Aorta (tissue), 5 donors: ENCODE measurements around the gene DPF3. TPM values are rescaled to one million over a fixed set of nuclear protein-coding genes. Genes with fewer than 3 reads are reported as not detected.

Source experiments
- ATAC-seq: fragments of 200-7000 bp; cut with Tn5 transposase; one replicate; pipeline ENCODE4 v1.9.1; 2022; ENCODE audit warnings: moderate library complexity; ENCODE audit not compliant: low FRiP score
- DNase-seq, 2 donors: peaks; one replicate each; pipeline ENCODE4 v3.0.0-alpha.2; 2020
- H3K27ac ChIP-seq, 2 donors: one replicate each; pipeline ENCODE4 v1.5.1; 2013; ENCODE audit warnings: low read length in 2 of 2, mild to moderate bottlenecking in 2 of 2, moderate library complexity in 2 of 2, control low read depth in 1 of 2, inconsistent platforms in 1 of 2, low read depth in 1 of 2
- H3K27me3 ChIP-seq, 2 donors: one replicate each; pipeline ENCODE4 v1.6.1; 2013; ENCODE audit warnings: control low read depth in 1 of 2, low read length in 1 of 2, mild to moderate bottlenecking in 1 of 2, moderate library complexity in 1 of 2; ENCODE audit not compliant: insufficient read depth in 2 of 2, control insufficient read depth in 1 of 2
- H3K36me3 ChIP-seq, 2 donors: one replicate each; pipeline ENCODE4 v1.6.1; 2013; ENCODE audit warnings: control low read depth in 1 of 2, low read length in 1 of 2, mild to moderate bottlenecking in 1 of 2; ENCODE audit not compliant: insufficient read depth in 2 of 2, control insufficient read depth in 1 of 2
- H3K4me1 ChIP-seq, 2 donors: one replicate each; pipeline ENCODE4 v1.6.1; 2013; ENCODE audit warnings: low read length in 2 of 2, control low read depth in 1 of 2, mild to moderate bottlenecking in 1 of 2, moderate library complexity in 1 of 2; ENCODE audit not compliant: insufficient read depth in 2 of 2, control insufficient read depth in 1 of 2
- H3K4me3 ChIP-seq, 2 donors: one replicate each; pipeline ENCODE4 v1.5.1; 2013; ENCODE audit warnings: low read length in 2 of 2, control low read depth in 1 of 2, mild to moderate bottlenecking in 1 of 2
- H3K9me3 ChIP-seq: one replicate; pipeline ENCODE4 v1.6.1; 2013; ENCODE audit warnings: mild to moderate bottlenecking, low read length; ENCODE audit not compliant: control insufficient read depth
- WGBS, 2 donors: extraction: QIAGEN DNeasy Blood & Tissue Kit; methylation state at CpG; one replicate each; pipeline ENCODE4 v1.1.7; 2013; 5-methylcytosine and 5-hydroxymethylcytosine counted together
- intact Hi-C, 2 donors: fragments of 100-400 bp; cut with DNase I; formaldehyde crosslinking; loops; one replicate each; pipeline versions ENCODE4 v1.14.2 to v1.15.0; 2022
- polyA plus RNA-seq, 2 donors: library from polyadenylated mRNA; stranded (reverse); fragments of 200-250 nt; gene quantifications; one replicate each; pipeline ENCODE4 v1.2.3, GENCODE V29; 2013
- total RNA-seq, 2 donors: library from RNA; stranded (reverse); fragmentation: NEBNext Ultra II Directional; extraction: Animal tissue kit (Norgen Biotek cat#: 25700); gene quantifications; one replicate each; pipeline ENCODE4 v1.2.1, GENCODE V29; 2021
- donor health status: healthy with polysubstance abuse.
- donor health status: Bipolar disorder and iron deficiency.
- donor health status: DM: no; HTN: no; CAD: no.
- donor health status: DM: no; HTN: no; CAD: no.
- donor health status: DM: yes; HTN: yes; CAD: no.

Gene DPF3
- total and polyA plus RNA-seq, 4 donors, result 0.15 to 2.2 (median 0.70) TPM

- DNase-seq, result no peak
- Histone ChIP-seq H3K4me1 (no peaks in the 10 kb centered on the region), H3K27me3 (no peaks in the 10 kb centered on the region), H3K9me3 (no peaks in the 10 kb centered on the region), H3K4me3 (no peak overlapping the region), H3K36me3 (no peaks in the 10 kb centered on the region), H3K27ac (no peak overlapping the region)
- intact Hi-C loops, result no loop called here
- ATAC-seq, result no peak
- WGBS, 2 donors, result 82 to 85% methylated on average over 4 of the region's 4 CpGs
Measured at GRCh38 chr14:72716476-72716875, 177.4 kb downstream of the DPF3 start.

GRCh38 chr14:72715850-72716228 is 178.1 kb downstream of the DPF3 start:
- 15 to 16% methylated on average over 9 of the region's 9 CpGs for WGBS, 2 donors
- Histone ChIP-seq H3K27ac (peak overlapping the region in 1 of 2 donors; percentile 54), H3K27me3 (no peaks in the 10 kb centered on the region), H3K4me1 (no peaks in the 10 kb centered on the region), H3K9me3 (no peaks in the 10 kb centered on the region), H3K4me3 (no peak overlapping the region), H3K36me3 (no peaks in the 10 kb centered on the region)
- intact Hi-C loops, result no loop called here
- DNase-seq (no peak), ATAC-seq (peak; percentile 49)

- H3K4me3 ChIP-seq, result no peak overlapping the region
- WGBS, 2 donors, result 10 to 22% methylated on average over 7 of the region's 7 CpGs
- H3K9me3 ChIP-seq, result no peaks in the 10 kb centered on the region
- ATAC-seq (peak; percentile 56), DNase-seq (no peak)
- H3K36me3 ChIP-seq, result no peaks in the 10 kb centered on the region
- H3K27me3 ChIP-seq, result no peaks in the 10 kb centered on the region
- intact Hi-C loops, result no loop called here
- H3K27ac ChIP-seq, result peak overlapping the region in 1 of 2 donors; percentile 34
- no peaks in the 10 kb centered on the region for H3K4me1 ChIP-seq
Measured at GRCh38 chr14:72715215-72715849, 178.6 kb downstream of the DPF3 start.

- no peaks in the 10 kb centered on the region for H3K27me3 ChIP-seq
- DNase-seq (no peak), ATAC-seq (no peak)
- H3K4me1 ChIP-seq, result no peaks in the 10 kb centered on the region
- H3K36me3 ChIP-seq, result no peaks in the 10 kb centered on the region
- intact Hi-C loops, result no loop called here
- peak overlapping the region in 1 of 2 donors; percentile 15 for H3K27ac ChIP-seq
- 44 to 50% methylated on average over 8 of the region's 8 CpGs for WGBS, 2 donors
- no peak overlapping the region for H3K4me3 ChIP-seq
- no peaks in the 10 kb centered on the region for H3K9me3 ChIP-seq
Measured at GRCh38 chr14:72714871-72715214, 179.1 kb downstream of the DPF3 start.

DNA sequence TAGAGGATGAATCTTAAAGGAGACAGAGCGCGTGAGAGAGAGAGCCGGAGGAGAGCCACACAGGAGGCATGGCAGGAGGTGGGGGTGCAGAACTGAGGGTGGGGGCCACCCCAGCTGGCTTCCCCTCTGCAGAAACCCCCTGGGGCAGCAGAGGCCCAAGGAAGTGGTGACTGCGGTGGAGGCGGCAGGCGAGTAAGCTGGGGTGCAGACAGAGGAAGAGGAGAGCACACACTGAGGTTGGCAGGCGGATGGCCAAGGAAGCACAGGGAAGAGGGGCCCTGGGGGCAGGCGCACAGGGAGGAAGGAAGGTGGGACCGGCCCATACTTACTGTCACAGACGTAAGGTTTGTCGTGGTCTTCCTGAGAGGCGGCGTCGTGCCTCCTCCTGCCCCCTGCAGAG is 179.8 kb downstream of the DPF3 start:
- no peaks in the 10 kb centered on the region for H3K36me3 ChIP-seq
- H3K27ac ChIP-seq, result no peak overlapping the region
- ATAC-seq (no peak), DNase-seq (no peak)
- 94 to 99% methylated on average over 11 to 14 of the region's 14 CpGs for WGBS, 2 donors
- intact Hi-C loops, result no loop called here
- H3K4me3 ChIP-seq, result no peak overlapping the region
- H3K27me3 ChIP-seq, result no peaks in the 10 kb centered on the region
- H3K9me3 ChIP-seq, result no peaks in the 10 kb centered on the region
- no peaks in the 10 kb centered on the region for H3K4me1 ChIP-seq

- Histone ChIP-seq H3K27ac (no peak overlapping the region), H3K4me1 (no peaks in the 10 kb centered on the region)
Measured at GRCh38 chr14:72711936-72712335, 182.0 kb downstream of the DPF3 start.

DNA sequence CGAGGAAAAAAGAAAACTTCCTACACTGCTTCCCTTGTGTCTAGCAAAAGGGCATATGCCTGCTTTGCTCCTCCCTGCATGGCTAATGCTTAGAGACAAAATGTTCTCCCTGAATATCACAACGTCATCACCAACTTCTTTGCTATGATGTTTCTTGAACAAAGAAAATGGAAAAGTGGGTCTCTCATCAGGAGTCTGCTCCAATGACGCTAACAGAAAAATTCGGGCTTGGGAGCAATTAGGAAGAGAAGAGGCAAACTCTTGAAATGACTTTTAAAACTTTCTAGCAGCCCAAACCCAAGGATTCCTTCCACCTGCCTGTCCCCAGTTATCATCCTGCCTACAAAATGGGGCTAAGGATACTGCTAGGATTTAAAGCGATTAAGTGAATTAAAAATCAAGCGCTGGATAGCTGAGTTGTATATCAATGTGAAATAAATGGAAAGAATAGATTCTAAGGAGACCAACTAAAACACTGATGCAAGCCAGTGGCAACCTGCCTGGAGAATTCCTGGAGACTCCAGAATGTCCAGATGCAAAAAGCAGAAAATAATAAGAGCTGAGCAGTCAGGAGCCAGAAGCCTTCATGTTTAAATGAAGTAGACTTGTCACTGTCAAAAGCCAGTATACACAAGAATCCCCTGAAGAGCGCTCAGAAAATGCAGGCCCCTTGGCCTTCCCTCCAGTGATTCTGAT is 183.8 kb downstream of the DPF3 start:
- Histone ChIP-seq H3K4me1 (no peaks in the 10 kb centered on the region), H3K36me3 (no peaks in the 10 kb centered on the region), H3K27me3 (no peaks in the 10 kb centered on the region), H3K9me3 (no peaks in the 10 kb centered on the region), H3K4me3 (no peak overlapping the region), H3K27ac (peak overlapping the region in 1 of 2 donors; percentile 46)
- 23 to 24% methylated on average over 7 of the region's 7 CpGs for WGBS, 2 donors
- intact Hi-C loops, result no loop called here
- ATAC-seq (no peak), DNase-seq (no peak)

More at GRCh38 chr14:72711936-72712335, 182.0 kb downstream of the DPF3 start:
- no peaks in the 10 kb centered on the region for H3K27me3 ChIP-seq
- no peaks in the 10 kb centered on the region for H3K9me3 ChIP-seq
- DNase-seq, result no peak
- H3K36me3 ChIP-seq, result no peaks in the 10 kb centered on the region
- ATAC-seq, result no peak
- WGBS, 2 donors, result 60 to 73% methylated on average over 12 of the region's 12 CpGs
- intact Hi-C loops, result no loop called here
- no peak overlapping the region for H3K4me3 ChIP-seq

DNA sequence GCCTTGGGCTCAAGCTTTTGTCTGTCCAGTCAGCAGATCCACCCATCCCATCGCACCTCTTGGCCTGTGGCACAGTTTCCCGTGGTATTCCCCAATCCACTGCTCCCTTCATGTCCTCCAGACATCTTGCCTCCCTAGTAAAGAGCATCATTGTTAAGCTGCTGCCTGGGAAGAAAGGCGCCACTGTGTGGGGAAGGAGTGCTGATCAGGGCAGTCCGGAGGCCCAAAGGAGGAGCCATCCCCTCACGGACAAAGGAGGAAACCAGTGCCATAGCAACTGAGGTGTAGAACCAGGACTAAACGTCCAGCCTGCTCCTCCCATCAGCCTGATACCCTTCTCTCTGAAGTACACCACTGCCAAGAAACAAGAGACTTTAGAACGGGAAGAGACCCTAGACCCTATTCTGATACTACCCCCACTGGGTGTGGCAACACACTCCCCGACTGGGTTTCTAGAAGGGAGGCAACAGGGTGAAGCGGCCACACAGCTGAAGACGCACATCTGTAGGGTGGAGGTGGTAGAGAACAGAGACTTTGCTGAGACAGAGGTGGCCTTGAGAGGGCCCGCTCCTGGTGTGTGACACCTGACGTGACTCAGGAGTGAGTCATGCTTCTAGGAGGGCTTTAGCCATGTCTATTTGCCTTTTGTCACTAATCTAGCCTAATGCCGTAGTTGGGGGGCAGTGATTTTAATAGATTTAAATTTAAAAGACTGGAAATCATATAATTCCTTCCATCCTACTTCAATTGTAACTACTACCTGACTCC is 185.0 kb downstream of the DPF3 start:
- no peaks in the 10 kb centered on the region for H3K36me3 ChIP-seq
- DNase-seq (no peak), ATAC-seq (no peak)
- no peak overlapping the region for H3K27ac ChIP-seq
- WGBS, 2 donors, result 92 to 96% methylated on average over 13 of the region's 13 CpGs
- intact Hi-C loops, result no loop called here
- no peaks in the 10 kb centered on the region for H3K9me3 ChIP-seq
- no peaks in the 10 kb centered on the region for H3K4me1 ChIP-seq
- H3K27me3 ChIP-seq, result no peaks in the 10 kb centered on the region
- no peak overlapping the region for H3K4me3 ChIP-seq
